Heart left ventricle (tissue), 16 donors: ENCODE measurements around the gene C2orf69. TPM values are rescaled to one million over a fixed set of nuclear protein-coding genes. Genes with fewer than 3 reads are reported as not detected.
"Not testable (repeated sequence)": the region's sequence is repeated elsewhere in the genome, so short reads cannot be mapped to it uniquely, and the experiment has no call there.

Experiments used
- ATAC-seq, 4 donors: fragments of 200-7000 bp; cut with Tn5 transposase; one replicate each; pipeline ENCODE4 v1.9.1; 2020 to 2022; ENCODE audit warnings: moderate library complexity in 4 of 4, mild to moderate bottlenecking in 3 of 4, moderate number of reproducible peaks in 1 of 4
- DNase-seq, 5 donors: peaks; one replicate each; pipeline ENCODE4 v3.0.0-alpha.2; 2020
- H3K27ac ChIP-seq, 12 donors: fragments of 200-600 bp; sonication (generic) in 4 of 12; one replicate each; pipeline versions ENCODE4 v1.5.0 to v1.8.0; 2016 to 2022; ENCODE audit warnings: mild to moderate bottlenecking in 2 of 12
- H3K27me3 ChIP-seq, 9 donors: fragments of 200-600 bp; sonication (generic) in 2 of 9; one replicate each; pipeline versions ENCODE4 v1.5.1 to v1.8.0; 2016 to 2022; ENCODE audit warnings: mild to moderate bottlenecking in 3 of 9
- H3K36me3 ChIP-seq, 9 donors: fragments of 200-600 bp; sonication (generic) in 2 of 9; one replicate each; pipeline versions ENCODE4 v1.5.0 to v1.8.0; 2018 to 2022; ENCODE audit warnings: mild to moderate bottlenecking in 2 of 9
- H3K4me1 ChIP-seq, 12 donors: fragments of 200-600 bp; sonication (generic) in 4 of 12; one replicate each; pipeline versions ENCODE4 v1.5.0 to v1.8.0; 2016 to 2022; ENCODE audit warnings: mild to moderate bottlenecking in 3 of 12
- H3K4me3 ChIP-seq, 12 donors: fragments of 200-600 bp; sonication (generic) in 4 of 12; one replicate each; pipeline versions ENCODE4 v1.5.0 to v1.8.0; 2017 to 2022; ENCODE audit warnings: mild to moderate bottlenecking in 9 of 12, moderate library complexity in 4 of 12
- H3K9me3 ChIP-seq, 12 donors: fragments of 200-600 bp; sonication (generic) in 4 of 12; one replicate each; pipeline versions ENCODE4 v1.5.0 to v1.8.0; 2016 to 2022; ENCODE audit warnings: mild to moderate bottlenecking in 1 of 12
- CTCF ChIP-seq, 12 donors: fragments of 200-600 bp; sonication (generic) in 4 of 12; IDR thresholded peaks; one replicate each; pipeline versions ENCODE4 v1.5.0 to v1.8.0; 2018 to 2022; ENCODE audit warnings: antibody characterized with exemption in 12 of 12, mild to moderate bottlenecking in 5 of 12
- POLR2A ChIP-seq, 2 donors: fragments of 450-650 bp; IDR thresholded peaks; one replicate each; pipeline ENCODE4 v1.6.1; 2017; ENCODE audit warnings: antibody characterized with exemption in 2 of 2, mild to moderate bottlenecking in 2 of 2, moderate library complexity in 2 of 2
- WGBS, 4 donors: extraction: QIAGEN DNeasy Blood & Tissue Kit in 2 of 4; methylation state at CpG; one replicate each; pipeline versions ENCODE4 v1.1.5 to v1.1.7; 2013 to 2018; 5-methylcytosine and 5-hydroxymethylcytosine counted together
- intact Hi-C, 10 donors: fragments of 100-400 bp; cut with DNase I; formaldehyde crosslinking; loops; one replicate each; pipeline versions ENCODE4 v1.11.1 to v1.14.2; 2022
- polyA plus RNA-seq, 2 donors: library from polyadenylated mRNA; stranded (reverse); fragments of 200-250 nt; gene quantifications; one replicate each; pipeline ENCODE4 v1.2.3, GENCODE V29; 2013
- total RNA-seq, 9 donors: library from RNA; depleted of rRNA in 2 of 9; stranded (reverse); fragments of >200 nt in 2 of 9; fragmentation: NEBNext Ultra II Directional in 3 of 9; extraction: Animal tissue kit (Norgen Biotek cat#: 25700) in 3 of 9; gene quantifications; one replicate each; pipeline versions ENCODE4 v1.1.0 to v1.2.4, GENCODE V29; 2016 to 2023
- donor health status: ischemic (EF 13 %, LVEDD 7.1; RV severe dilation, severe dysfunction).
- donor health status: healthy with polysubstance abuse.
- donor health status: DM: no; HTN: yes; CAD: no.
- donor health status: DM: no; HTN: no; CAD: no.
- donor health status: ischemic (EF 25% LVEDD 6.9; RV normal size, moderate dysfunction).
- donor health status: ischemic (EF 25% LVEDD 5.7; RV mildly dilated, moderate dysfunction).
- donor health status: healthy.
- donor health status: DM: yes; HTN: yes; CAD: no.
- donor health status: ischemic (EF 35%, LVEDD 5.7; RV mildly dilated, moderate dysfunction).
- donor health status: nonischemic (EF 11% LVEDD 7.7; RV severe dilation, severe dysfunction).
- donor health status: DM: yes; HTN: yes; CAD: no.
- donor health status: PGD.
- donor health status: ischemic (EF 29% LVEDD 5.4; RV normal size, mild dysfunction).
- donor health status: nonischemic (EF 23%, LVEDD 6.1; RV moderate dilation, normal function).

The C2orf69 gene
- total and polyA plus RNA-seq, 11 donors: 5.5 to 10.6 (median 8.6) TPM

- no peaks in the 10 kb centered on the region for H3K9me3 ChIP-seq
- no peak overlapping the region for H3K27ac ChIP-seq
- H3K4me1 ChIP-seq: no peaks in the 10 kb centered on the region
- H3K27me3 ChIP-seq: no peaks in the 10 kb centered on the region
- DNase-seq: no peak
- no peak overlapping the region for H3K4me3 ChIP-seq
- TF ChIP-seq POLR2A (IDR thresholded peaks at IDR 0.05) (no peak), CTCF (IDR thresholded peaks at IDR 0.05) (no peak)
- 91 to 100% (median 98%) methylated on average over 1 of the region's 1 CpG for WGBS, 4 donors
- intact Hi-C loops: no loop called here
- ATAC-seq: no peak
- H3K36me3 ChIP-seq: no peaks in the 10 kb centered on the region
These were observed 8.0 kb upstream of the C2orf69 start for GRCh38 chr2:199903111-199903510.

GRCh38 chr2:199907008-199907714 is 3.9 kb upstream of the C2orf69 start:
- H3K27me3 ChIP-seq: no peaks in the 10 kb centered on the region
- H3K4me3 ChIP-seq: no peak overlapping the region
- no peaks in the 10 kb centered on the region for H3K9me3 ChIP-seq
- WGBS, 4 donors: 72 to 78% (median 74%) methylated on average over 2 of the region's 2 CpGs
- H3K36me3 ChIP-seq: no peaks in the 10 kb centered on the region
- intact Hi-C loops: no loop called here
- no peak overlapping the region for H3K27ac ChIP-seq
- no peak for ATAC-seq
- DNase-seq: no peak
- no peak for TF ChIP-seq POLR2A (IDR thresholded peaks at IDR 0.05)
- TF ChIP-seq CTCF (IDR thresholded peaks at IDR 0.05): no peak
- peaks cover 0 to 11% (median 8%) of the 10 kb centered on the region in 12 donors for H3K4me1 ChIP-seq

GRCh38 chr2:199910338-199911051 is 598 bp upstream of the C2orf69 start:
- Histone ChIP-seq H3K27me3 (no peaks in the 10 kb centered on the region), H3K4me1 (peaks cover 0 to 29% (median 22%) of the 10 kb centered on the region in 12 donors), H3K4me3 (peak overlapping the region in 11 of 12 donors; percentile 59 to 99 (median 89)), H3K27ac (peak overlapping the region in 5 of 12 donors; percentile 95 to 99 (median 97)), H3K9me3 (no peaks in the 10 kb centered on the region), H3K36me3 (no peaks in the 10 kb centered on the region)
- intact Hi-C loops: loop anchor here in 2 of 10 donors (2.0 to 5.0 kb wide), 2 partner anchors 44 to 902 kb away; partner anchors contain the start of genes BZW1 (in 1 of the 2), MAIP1 (in 1 of the 2) and TYW5 (in 1 of the 2)
- ATAC-seq (no peak), DNase-seq (no peak)
- TF ChIP-seq POLR2A (IDR thresholded peaks at IDR 0.05) (no peak), CTCF (IDR thresholded peaks at IDR 0.05) (no peak)
- WGBS, 4 donors: 37 to 48% (median 47%) methylated on average over 18 of the region's 18 CpGs

GRCh38 chr2:199911877-199912161 is 726 bp downstream of the C2orf69 start:
- intact Hi-C loops: loop anchor here in 2 of 10 donors (2.0 to 5.0 kb wide), 2 partner anchors 43 to 900 kb away; partner anchors contain the start of genes BZW1 (in 1 of the 2), MAIP1 (in 1 of the 2) and TYW5 (in 1 of the 2)
- no peaks in the 10 kb centered on the region for H3K27me3 ChIP-seq
- H3K9me3 ChIP-seq: peaks cover 0 to 4% (median 0%) of the 10 kb centered on the region in 12 donors
- peaks cover 0 to 10% (median 4%) of the 10 kb centered on the region in 9 donors for H3K36me3 ChIP-seq
- ATAC-seq: peak in 1 of 4 donors; percentile 55
- no peak for TF ChIP-seq POLR2A (IDR thresholded peaks at IDR 0.05)
- TF ChIP-seq CTCF (IDR thresholded peaks at IDR 0.05): no peak
- no peak for DNase-seq
- peaks cover 0 to 29% (median 22%) of the 10 kb centered on the region in 12 donors for H3K4me1 ChIP-seq
- WGBS, 4 donors: 0 to 1% (median 0%) methylated on average over 13 of the region's 13 CpGs
- peak overlapping the region; percentile 85 to 99 (median 96) for H3K27ac ChIP-seq
- peak overlapping the region; percentile 59 to 99 (median 89) for H3K4me3 ChIP-seq

- Histone ChIP-seq H3K36me3 (peaks cover 0 to 15% (median 4%) of the 10 kb centered on the region in 9 donors), H3K4me1 (peaks cover 0 to 29% (median 22%) of the 10 kb centered on the region in 12 donors), H3K4me3 (peak overlapping the region in 10 of 12 donors; percentile 59 to 99 (median 91)), H3K27ac (peak overlapping the region in 1 of 12 donors; percentile 95)
- H3K27me3 ChIP-seq, H3K9me3 ChIP-seq, DNase-seq, ATAC-seq: not testable (repeated sequence)
- intact Hi-C loops: loop anchor here in 1 of 10 donors (5.0 kb wide), 1 partner anchor 900 kb away; the partner anchor contains the start of gene BZW1
- 90 to 95% (median 93%) methylated on average over 12 of the region's 12 CpGs for WGBS, 4 donors
These were observed 1.5 kb downstream of the C2orf69 start for GRCh38 chr2:199912553-199913114.
